ENCODE measurements around the gene CRABP1.

Gene CRABP1

DNA sequence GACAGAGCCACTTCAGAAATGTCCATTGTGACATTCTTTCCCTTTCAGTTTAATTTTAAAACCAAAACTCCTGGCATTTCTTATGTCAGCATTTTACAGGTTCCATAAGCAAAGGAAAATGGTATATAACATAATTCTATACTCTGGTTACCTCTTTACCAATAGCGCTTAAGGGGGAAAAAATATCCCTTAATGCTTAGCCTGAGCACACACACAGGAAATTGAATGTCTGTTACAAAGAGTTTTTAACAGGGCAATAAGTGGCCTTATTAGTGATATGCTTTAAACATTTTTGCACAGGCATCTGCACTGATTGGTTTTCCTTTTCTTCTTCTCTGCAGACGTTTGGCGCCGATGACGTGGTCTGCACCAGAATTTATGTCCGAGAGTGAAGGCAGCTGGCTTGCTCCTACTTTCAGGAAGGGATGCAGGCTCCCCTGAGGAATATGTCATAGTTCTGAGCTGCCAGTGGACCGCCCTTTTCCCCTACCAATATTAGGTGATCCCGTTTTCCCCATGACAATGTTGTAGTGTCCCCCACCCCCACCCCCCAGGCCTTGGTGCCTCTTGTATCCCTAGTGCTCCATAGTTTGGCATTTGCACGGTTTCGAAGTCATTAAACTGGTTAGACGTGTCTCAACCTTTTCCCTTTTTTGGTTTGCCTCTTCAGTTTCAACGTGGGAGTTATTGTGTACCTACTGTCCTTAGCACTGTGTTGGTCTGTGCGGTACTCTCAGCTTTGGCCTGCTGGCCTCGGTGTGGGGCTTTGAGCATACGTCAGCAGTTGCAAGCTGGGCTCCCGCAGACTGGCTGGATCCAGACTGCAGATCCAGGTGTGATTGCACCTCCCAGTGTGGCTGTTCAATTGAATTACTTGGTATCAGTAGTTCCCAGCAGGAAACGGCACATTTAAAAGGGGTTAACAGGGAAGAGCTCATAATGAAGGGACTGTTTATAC is 7.7 kb downstream of the CRABP1 start:
- DNase-seq (ENCODE audit: low read depth in 2 of 2), result no peak

- no peak for DNase-seq (ENCODE audit: low read depth in 2 of 2)
Observed at GRCh38 chr15:78350058-78350457, 9.9 kb downstream of the CRABP1 start.

- no peak for DNase-seq (ENCODE audit: low read depth in 2 of 2)
Observed at GRCh38 chr15:78351539-78351938, 11.4 kb downstream of the CRABP1 start.

DNA sequence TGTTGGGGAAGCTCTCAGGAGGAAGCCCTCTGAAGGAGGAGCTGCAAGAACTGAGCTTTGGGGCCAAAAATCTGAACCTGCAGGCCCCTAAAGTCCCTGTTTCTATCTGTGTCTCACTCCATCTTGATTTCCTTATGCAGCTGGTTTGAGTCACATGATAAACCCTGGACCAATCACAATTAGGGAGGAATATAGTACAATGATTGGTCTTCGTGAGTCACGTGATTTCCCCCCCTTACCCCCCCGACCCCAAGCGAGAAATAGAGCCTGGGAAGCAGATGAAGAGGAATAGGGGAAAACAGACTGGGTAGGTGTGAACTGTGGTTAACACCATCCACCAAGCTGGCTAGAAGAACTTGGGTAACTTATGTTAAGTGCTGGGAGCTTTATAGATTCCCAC is 12.9 kb downstream of the CRABP1 start:
- no peak for DNase-seq (ENCODE audit: low read depth in 2 of 2)

GRCh38 chr15:78355177-78355576 is 15.0 kb downstream of the CRABP1 start:
- no peak for DNase-seq (ENCODE audit: low read depth in 2 of 2)

GRCh38 chr15:78358102-78358870 is 18.1 kb downstream of the CRABP1 start:
- no peak for DNase-seq (ENCODE audit: low read depth in 2 of 2)

- DNase-seq (ENCODE audit: low read depth in 2 of 2), result no peak
Observed at GRCh38 chr15:78359041-78359808, 19.1 kb downstream of the CRABP1 start.

DNA sequence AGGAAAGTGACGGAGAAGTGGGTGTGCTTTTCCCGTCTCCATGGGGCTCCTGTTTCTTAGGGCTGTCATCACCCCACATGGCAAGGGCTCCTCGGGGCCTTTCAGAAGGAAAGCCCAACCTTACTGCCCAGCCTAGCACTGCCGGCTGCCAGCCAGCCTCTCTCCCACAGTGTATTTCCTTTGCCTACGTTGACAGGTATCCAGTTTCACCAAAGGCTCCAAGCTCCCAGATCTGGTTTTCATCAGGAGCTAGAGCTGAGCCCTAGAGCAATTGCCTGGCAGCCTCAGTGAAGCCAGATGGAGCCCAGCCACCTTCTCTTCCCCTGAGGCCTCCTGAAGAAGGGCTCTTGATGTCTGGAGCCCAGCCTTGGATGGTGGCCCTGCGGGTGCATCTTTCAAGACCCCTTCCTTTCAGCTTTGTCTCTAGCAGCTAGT is 20.2 kb downstream of the CRABP1 start:
- DNase-seq (ENCODE audit: low read depth in 2 of 2), result no peak

DNA sequence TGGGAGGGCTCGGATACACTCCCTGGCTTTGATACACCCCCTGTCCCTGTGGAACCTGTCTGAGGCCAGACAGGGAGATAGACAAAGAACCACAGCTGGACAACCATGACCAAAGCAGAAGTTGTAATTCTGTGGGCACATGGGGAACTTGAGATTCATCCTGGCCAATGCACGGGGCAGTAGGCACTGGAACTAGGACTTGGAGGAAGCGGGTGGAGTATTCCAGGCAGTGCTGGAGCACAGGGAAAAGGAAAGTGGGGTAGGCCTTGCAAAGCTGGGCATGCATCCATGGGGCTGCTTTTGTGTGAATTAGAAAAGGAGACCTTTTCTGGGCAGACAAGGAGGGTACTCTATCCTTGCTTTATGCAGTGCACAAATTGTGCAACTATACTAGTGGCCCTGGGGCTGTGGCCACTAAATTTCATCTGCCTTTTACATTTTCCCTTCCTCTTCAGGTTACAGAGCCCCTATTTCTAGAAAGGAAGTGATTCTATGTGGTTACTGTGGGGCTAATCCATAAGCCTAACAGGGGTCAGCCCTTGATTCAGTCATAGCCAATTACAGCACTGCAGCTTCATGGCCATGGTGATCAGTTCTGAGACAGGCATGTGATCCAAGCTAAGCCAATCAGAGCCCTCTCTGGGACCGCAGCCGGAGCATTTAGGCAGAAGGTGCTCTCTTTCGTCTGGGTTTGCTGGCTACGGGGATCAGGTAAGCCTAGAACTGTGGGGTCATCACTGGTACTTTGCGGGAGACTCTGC is 21.0 kb downstream of the CRABP1 start:
- DNase-seq (ENCODE audit: low read depth in 2 of 2), result no peak

- no peak for DNase-seq (ENCODE audit: low read depth in 2 of 2)
Observed at GRCh38 chr15:78361771-78362506, 21.8 kb downstream of the CRABP1 start.

GRCh38 chr15:78362716-78363380 is 22.7 kb downstream of the CRABP1 start:
- no peak for DNase-seq (ENCODE audit: low read depth in 2 of 2)

DNA sequence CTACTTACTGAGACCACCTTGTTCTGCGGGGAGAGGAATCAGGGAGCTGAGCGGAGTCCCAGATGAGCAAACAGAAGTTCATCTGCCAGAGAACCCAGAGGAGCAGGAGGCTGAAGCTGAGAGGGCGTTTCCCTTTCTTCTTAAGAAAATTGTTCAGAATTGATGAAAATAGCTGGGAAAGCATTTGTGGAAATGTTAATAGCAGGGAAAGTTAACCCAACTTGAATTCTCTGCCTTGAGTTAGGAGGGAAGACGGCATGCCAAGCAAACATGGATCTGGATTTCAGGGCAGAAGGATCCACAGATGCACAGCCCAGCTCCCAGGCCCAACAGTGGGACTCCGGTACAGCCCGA is 23.2 kb downstream of the CRABP1 start:
- DNase-seq (ENCODE audit: low read depth in 2 of 2), result no peak

- DNase-seq (ENCODE audit: low read depth in 2 of 2), result no peak
Observed at GRCh38 chr15:78364233-78364632, 24.1 kb downstream of the CRABP1 start.

- DNase-seq (ENCODE audit: low read depth in 2 of 2), result no peak
Observed at GRCh38 chr15:78365917-78366316, 25.8 kb downstream of the CRABP1 start.

- DNase-seq (ENCODE audit: low read depth in 2 of 2), result no peak
Observed at GRCh38 chr15:78366342-78366741, 26.2 kb downstream of the CRABP1 start.

- DNase-seq (ENCODE audit: low read depth in 2 of 2), result no peak
Observed at GRCh38 chr15:78368651-78369050, 28.5 kb downstream of the CRABP1 start.

GRCh38 chr15:78369161-78369560 is 29.0 kb downstream of the CRABP1 start:
- no peak for DNase-seq (ENCODE audit: low read depth in 2 of 2)

- DNase-seq (ENCODE audit: low read depth in 2 of 2), result no peak
Observed at GRCh38 chr15:78370013-78370412, 29.9 kb downstream of the CRABP1 start.

DNA sequence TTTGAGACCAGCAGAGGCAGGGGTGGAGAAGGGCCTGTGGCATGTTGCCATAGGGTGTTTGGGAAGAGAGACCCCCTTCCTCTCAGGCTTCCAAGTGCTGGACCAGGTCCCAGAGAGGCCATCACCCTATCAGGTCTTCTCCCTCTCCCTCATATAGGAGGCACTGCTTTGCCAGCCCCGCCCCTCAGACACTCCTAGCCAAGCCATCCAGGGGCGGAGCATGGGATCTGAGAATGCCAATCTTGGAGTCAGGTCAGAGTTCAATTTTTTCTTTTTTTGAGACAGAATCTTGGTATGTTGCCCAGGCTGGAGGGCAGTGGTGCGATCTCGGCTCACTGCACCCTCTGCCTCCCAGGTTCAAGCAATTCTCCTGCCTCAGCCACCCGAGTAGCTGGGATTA is 32.7 kb downstream of the CRABP1 start:
- no peak for DNase-seq (ENCODE audit: low read depth in 2 of 2)

All from stimulated activated CD4-positive, alpha-beta T cell treated with anti-CD3 and anti-CD28 coated beads, Interleukin-12 subunit alpha, Interleukin-12 subunit beta, amount 100 ng/mL, for 24 hours (primary cell).